Measurements from ENCODE around the gene CRABP1.

The CRABP1 gene
- total RNA-seq = 0 reads per million in 2 donors

- no peak for DNase-seq
Measured at GRCh38 chr15:78340231-78341056, at the start of gene CRABP1. TSS of gene CRABP1 (plus strand) at chr15:78340353. CDS start at chr15:78340429, 76 bp downstream.

- no peak for DNase-seq
Measured at GRCh38 chr15:78291052-78291451, 49.1 kb upstream of the CRABP1 start.

- no peak for DNase-seq
Measured at GRCh38 chr15:78291698-78292097, 48.5 kb upstream of the CRABP1 start.

- DNase-seq = no peak
Measured at GRCh38 chr15:78292219-78292618, 47.9 kb upstream of the CRABP1 start.

DNA sequence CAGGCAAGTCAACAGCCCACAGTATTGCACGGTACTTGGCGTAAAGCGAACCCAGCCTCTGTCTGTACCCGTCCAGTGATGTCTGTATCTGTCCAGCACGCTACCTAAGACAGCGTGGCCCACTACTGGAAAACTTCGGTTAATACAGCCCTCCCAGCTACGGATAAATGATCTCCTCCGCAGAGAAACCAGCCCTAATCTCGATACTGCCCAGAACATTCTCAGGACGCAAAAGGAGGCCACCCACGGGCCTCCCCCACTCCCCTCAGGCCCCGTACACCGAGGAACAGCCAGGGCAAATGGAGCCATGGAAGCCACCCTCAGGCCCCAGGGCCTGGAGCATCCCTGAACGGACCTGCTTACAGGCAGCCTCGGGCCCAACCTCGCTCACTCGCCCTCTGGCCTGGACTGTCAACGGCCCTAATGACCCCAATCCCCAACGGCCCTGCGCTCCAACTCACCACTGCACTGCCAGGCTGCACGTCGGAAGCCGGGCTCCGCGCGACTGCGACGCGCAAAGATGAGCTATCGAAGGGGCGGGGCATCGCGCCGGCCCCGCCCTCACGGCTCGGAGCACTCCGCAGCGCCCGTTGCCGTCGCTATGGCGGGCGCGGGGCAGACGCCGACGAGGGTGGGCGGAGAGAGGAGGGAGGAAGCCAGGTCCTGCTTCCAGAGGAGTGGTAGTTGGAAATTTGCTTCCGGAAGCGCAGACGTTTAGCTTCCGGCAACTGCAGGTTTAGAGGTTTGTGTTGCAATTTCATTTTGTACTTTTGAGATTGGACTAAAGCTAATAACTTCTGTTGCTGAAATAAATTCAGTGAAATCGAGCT is 40.8 kb upstream of the CRABP1 start, which contains the start of gene SKIC8:
Gene SKIC8 (minus strand): TSS at position 509 of the 830 bp plus-strand sequence. CDS start 3,923 bp downstream, outside the sequence.
- DNase-seq = peak; percentile 82

- DNase-seq = no peak
Measured at GRCh38 chr15:78301326-78301725, 38.8 kb upstream of the CRABP1 start.

DNA sequence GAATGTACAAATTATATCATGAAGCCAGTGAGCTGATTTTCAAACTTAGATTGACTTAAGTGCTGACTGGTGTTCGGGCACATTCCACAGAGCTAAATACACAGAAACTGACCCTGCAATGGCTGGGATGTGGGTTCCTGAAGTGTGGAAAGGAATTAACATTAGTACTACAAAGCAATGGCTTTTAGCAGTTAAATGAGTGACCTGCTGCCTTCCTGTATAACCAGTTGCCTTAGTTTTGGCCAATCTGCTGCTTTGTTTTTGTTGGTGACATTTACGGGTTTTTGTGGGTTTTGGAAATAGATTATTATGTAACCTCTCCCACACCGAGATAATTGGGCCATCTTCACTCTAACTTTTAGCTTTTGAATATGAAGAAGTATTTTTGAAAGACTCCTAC is 38.3 kb upstream of the CRABP1 start:
- no peak for DNase-seq

- DNase-seq = no peak
Measured at GRCh38 chr15:78302579-78303312, 37.4 kb upstream of the CRABP1 start.

- DNase-seq = no peak
Measured at GRCh38 chr15:78304216-78305066, 35.7 kb upstream of the CRABP1 start.

- no peak for DNase-seq
Measured at GRCh38 chr15:78306176-78306774, 33.9 kb upstream of the CRABP1 start.

GRCh38 chr15:78307976-78308375 is 32.2 kb upstream of the CRABP1 start:
- no peak for DNase-seq

DNA sequence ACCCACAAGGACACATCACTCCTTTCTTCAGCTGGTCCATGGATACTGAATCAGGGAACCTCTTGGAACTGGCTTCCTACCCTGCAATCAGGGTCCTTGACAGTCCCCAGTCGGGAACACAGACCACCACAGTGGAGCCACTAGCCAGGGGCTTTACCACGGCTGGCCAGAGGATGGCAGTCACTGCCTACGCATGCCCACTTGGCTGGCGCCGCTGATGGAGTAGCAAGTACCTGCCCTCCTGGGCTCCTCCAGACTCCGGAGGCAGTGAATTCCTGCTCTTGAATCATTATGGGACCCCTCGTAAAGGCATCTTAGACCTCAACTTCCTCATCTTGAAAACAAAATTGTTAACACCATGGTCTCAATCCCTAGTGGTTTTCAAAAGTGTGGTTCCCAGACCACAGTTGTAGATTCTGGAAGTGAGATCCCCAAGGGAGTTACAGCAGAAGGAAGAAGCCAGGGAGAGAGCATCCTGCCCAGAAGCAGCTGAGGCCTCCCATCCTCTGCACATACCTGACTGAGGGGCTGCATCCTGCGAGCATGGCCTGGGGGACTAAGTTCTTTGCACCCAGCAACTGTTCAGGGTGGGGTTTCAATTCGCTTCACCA is 31.6 kb upstream of the CRABP1 start:
- DNase-seq = peak; percentile 14

DNA sequence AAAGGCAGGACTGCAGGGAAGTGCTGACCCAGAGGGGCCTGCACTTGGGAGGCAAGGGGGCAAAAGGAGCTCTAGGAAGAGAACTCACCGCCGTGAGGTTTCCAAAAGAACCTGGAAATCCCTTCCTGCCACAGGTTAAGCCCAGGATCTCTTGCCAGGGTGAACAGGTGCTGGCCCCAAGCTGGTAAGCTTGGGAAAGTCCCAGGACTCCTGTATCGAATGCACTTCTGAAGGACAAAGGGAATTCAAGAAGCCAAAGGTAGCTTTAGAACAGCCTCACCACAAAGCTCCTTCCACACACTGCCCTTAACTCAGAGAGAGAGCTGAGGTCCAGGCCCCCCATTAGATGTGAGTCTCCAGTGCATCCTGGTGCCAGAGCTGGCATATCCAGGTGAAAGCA is 28.9 kb upstream of the CRABP1 start:
- DNase-seq = no peak

DNA sequence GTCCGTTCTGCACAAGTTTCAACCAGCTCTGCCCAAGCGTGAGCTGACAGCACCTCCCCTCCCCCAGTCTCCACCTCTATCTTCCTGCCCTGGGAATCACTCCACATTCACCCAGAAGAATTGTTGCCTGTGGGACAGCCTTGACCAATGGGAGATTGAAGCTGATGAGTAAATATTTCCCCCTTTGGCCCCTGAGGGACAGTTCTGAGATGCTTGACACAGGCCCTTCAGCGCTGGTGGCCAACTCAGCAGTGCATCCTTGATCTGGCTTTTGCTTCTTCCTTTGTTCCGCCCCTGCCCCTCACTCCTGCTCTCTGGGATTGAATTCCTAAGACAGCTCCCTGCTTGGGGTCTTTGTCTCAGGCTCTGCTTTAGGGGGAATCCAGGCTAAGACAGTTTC is 27.6 kb upstream of the CRABP1 start:
- no peak for DNase-seq

GRCh38 chr15:78312957-78313356 is 27.2 kb upstream of the CRABP1 start:
- no peak for DNase-seq

DNA sequence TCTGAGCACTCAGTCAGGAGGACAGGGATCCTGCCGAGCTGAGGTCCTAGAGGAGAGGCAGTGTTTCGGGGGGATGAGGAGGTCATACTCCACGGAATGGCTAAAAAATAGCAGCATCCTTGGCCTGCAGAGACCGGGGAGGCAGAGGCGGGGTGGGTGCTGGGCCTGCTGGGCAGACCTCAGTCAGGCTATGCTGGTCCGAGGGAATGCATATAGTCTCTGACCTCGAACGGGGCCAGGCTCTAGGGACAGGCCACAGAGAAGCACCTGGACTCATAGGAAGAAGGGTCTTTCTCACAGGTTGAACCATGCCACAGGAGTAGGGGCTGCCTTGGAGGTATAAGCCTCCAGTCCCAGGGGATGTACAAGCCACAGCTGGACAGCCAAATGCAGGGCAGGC is 26.8 kb upstream of the CRABP1 start:
- DNase-seq = no peak

DNA sequence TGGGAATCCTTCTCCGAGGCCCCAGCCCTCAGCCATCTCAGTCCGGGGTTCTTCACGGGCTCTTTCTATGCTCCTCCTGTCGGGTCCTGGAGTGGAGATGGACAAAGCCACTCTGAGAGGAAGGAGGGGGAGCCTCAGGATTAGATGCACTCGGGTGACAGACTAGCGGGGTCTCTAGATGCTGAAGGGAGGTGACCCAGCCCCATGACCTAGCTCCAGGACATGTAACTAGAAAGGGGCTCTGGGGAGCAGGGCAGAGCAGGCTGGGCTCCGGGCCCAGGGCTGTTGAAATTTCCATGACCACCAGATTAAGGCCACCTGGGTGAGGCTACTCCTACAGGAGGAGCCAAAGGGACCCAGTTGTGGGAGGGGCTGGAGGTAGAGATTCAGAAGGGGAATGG is 26.0 kb upstream of the CRABP1 start:
- no peak for DNase-seq

GRCh38 chr15:78315686-78316282 is 24.4 kb upstream of the CRABP1 start:
- DNase-seq = no peak

DNA sequence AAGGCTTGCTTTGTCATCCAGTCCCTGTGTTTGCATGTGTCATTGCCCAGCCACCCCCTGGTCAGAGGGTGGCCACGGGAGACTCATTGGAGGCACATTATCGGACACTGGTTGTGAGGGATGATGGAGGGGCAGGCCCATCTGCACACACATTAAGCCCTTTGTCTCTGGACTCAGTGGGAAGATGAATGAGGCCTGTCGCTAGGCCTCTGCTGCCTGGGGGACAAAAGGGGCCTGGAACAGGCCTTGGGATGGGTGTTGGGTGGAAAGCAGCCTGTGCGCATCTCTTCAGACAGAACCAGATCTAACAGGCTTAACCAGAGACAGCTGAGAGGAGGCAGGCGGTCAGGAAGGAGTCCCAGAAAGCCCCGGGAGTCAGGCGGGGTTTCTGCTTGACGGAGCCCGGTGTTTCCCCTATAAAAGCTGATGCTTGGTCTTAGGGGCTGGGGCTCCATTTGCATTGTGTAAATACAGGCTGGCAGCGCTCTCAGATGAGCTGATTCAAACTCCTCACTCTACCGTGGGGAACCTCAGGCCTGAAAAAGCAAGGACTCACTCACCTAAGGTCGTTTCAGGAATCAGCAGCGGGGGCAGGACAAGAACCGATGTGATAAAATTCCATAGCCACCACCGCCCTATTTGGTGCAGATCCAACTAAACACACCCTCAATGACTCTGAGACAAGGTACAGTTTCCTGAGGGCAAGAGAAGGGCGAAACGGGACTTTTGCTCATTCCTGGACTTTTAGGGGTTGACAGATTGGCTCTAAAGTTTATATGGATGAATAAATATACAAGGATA is 23.7 kb upstream of the CRABP1 start:
- DNase-seq = no peak

Data from T-helper 9 cell (primary cell).